Kidney (tissue), 14 donors: Measurements from ENCODE around the gene ATAD5. TPM values are rescaled to one million over a fixed set of nuclear protein-coding genes. Genes with fewer than 3 reads are reported as not detected.

Experiments used
- DNase-seq, 5 donors: peaks; one replicate each; pipeline ENCODE4 v3.0.0-alpha.2; 2013 to 2020
- FAIRE-seq: peaks from 2 replicates; lab custom pipeline; 2012; peaks lifted over from hg19 to GRCh38; lab: Jason Lieb, UNC
- H3K27ac ChIP-seq, 2 donors: one replicate each; pipeline ENCODE4 v1.7.0; 2013; ENCODE audit warnings: low read depth in 2 of 2, low read length in 2 of 2, inconsistent platforms in 1 of 2
- H3K27me3 ChIP-seq: one replicate; pipeline ENCODE4 v1.7.1; 2013; ENCODE audit warnings: low read length, inconsistent platforms; ENCODE audit not compliant: control insufficient read depth, insufficient read depth
- H3K36me3 ChIP-seq, 3 donors: one replicate each; pipeline versions ENCODE4 v1.7.0 to v1.7.1; 2013; ENCODE audit warnings: low read length in 3 of 3, control low read depth in 1 of 3, inconsistent platforms in 1 of 3; ENCODE audit not compliant: insufficient read depth in 3 of 3, control insufficient read depth in 2 of 3
- H3K4me1 ChIP-seq, 3 donors: one replicate each; pipeline versions ENCODE4 v1.7.0 to v1.7.1; 2013; ENCODE audit warnings: low read length in 3 of 3, inconsistent platforms in 1 of 3, low read depth in 1 of 3; ENCODE audit not compliant: control insufficient read depth in 2 of 3, insufficient read depth in 2 of 3
- H3K4me3 ChIP-seq, 3 donors: one replicate each; pipeline versions ENCODE4 v1.7.0 to v1.8.1; 2013; ENCODE audit warnings: low read length in 3 of 3, control low read depth in 1 of 3, inconsistent platforms in 1 of 3
- H3K9ac ChIP-seq, 3 donors: one replicate each; pipeline versions ENCODE4 v1.7.0 to v1.7.1; 2013; ENCODE audit warnings: low read length in 3 of 3, control low read depth in 1 of 3, inconsistent platforms in 1 of 3
- H3K9me3 ChIP-seq, 3 donors: one replicate each; pipeline versions ENCODE4 v1.7.0 to v1.7.1; 2013; ENCODE audit warnings: low read length in 3 of 3, control low read depth in 1 of 3, inconsistent platforms in 1 of 3; ENCODE audit not compliant: control insufficient read depth in 2 of 3, insufficient read depth in 1 of 3
- intact Hi-C: fragments of 100-400 bp; cut with DNase I; formaldehyde crosslinking; loops from one replicate; pipeline ENCODE4 v1.11.1; 2022
- polyA plus RNA-seq: library from polyadenylated mRNA; stranded (reverse); fragments of 350-450 nt; fragmentation: Illumina TruSeq; extraction: RNeasy Lipid Tissue Mini Kit (QIAGEN cat#74804); gene quantifications from one replicate; pipeline ENCODE4 v1.2.3, GENCODE V29; 2014; ENCODE audit warnings: low read depth, low replicate concordance; ENCODE audit not compliant: insufficient read depth
- total RNA-seq: library from RNA; stranded (reverse); fragmentation: NEBNext Ultra II Directional; extraction: Animal tissue kit (Norgen Biotek cat#: 25700); gene quantifications from one replicate; pipeline ENCODE4 v1.2.1, GENCODE V29; 2021
- TF ChIP-seq, protein P1 (sequence below): IDR thresholded peaks from 3 replicates; pipeline ENCODE4 v1.5.1; 2012; ENCODE audit warnings: mild to moderate bottlenecking, moderate library complexity, borderline replicate concordance; ENCODE audit not compliant: insufficient read depth; ENCODE audit errors: extremely low read depth
- donor health status: control.
- donor health status: control.
- donor health status: control.
- donor health status: control.
- donor health status: control.
- donor health status: DM: yes; HTN: yes; CAD: no.
- donor health status: Normal renal cell carcinoma (clear cell type).

The ATAD5 gene
- total and polyA plus RNA-seq, 2 donors from 2014 or later: 0.19 to 1.7 TPM

DNA sequence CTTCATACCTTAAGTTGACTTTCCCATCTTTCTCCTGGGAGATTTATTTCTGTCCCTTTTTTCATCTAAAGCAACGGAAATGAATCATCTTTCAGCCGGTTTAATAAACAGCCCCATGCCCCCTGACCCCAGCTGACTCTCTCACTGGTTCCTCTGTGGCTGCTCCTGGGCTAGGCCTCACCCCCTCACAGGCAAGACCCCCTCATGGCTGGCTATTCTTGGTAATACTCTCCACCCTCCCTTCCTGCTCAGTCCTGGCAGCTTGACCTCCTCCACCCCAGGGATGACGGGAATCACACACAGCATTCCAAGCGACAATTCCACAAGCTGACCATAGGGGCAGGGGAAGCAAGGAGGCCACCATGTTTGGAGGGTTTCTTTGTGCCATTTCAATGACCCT lies 88.5 kb downstream of the ATAD5 start:
- Histone ChIP-seq H3K4me3 (no peak overlapping the region), H3K4me1 (no peaks in the 10 kb centered on the region), H3K27ac (no peak overlapping the region), H3K9ac (no peak overlapping the region), H3K27me3 (peaks cover 8% of the 10 kb centered on the region), H3K36me3 (no peaks in the 10 kb centered on the region), H3K9me3 (no peaks in the 10 kb centered on the region)
- FAIRE-seq (no peak), DNase-seq (peak in 1 of 5 donors; percentile 8)
- TF ChIP-seq, protein P1, sequence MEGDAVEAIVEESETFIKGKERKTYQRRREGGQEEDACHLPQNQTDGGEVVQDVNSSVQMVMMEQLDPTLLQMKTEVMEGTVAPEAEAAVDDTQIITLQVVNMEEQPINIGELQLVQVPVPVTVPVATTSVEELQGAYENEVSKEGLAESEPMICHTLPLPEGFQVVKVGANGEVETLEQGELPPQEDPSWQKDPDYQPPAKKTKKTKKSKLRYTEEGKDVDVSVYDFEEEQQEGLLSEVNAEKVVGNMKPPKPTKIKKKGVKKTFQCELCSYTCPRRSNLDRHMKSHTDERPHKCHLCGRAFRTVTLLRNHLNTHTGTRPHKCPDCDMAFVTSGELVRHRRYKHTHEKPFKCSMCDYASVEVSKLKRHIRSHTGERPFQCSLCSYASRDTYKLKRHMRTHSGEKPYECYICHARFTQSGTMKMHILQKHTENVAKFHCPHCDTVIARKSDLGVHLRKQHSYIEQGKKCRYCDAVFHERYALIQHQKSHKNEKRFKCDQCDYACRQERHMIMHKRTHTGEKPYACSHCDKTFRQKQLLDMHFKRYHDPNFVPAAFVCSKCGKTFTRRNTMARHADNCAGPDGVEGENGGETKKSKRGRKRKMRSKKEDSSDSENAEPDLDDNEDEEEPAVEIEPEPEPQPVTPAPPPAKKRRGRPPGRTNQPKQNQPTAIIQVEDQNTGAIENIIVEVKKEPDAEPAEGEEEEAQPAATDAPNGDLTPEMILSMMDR: no peak
- intact Hi-C loops: no loop called here

DNA sequence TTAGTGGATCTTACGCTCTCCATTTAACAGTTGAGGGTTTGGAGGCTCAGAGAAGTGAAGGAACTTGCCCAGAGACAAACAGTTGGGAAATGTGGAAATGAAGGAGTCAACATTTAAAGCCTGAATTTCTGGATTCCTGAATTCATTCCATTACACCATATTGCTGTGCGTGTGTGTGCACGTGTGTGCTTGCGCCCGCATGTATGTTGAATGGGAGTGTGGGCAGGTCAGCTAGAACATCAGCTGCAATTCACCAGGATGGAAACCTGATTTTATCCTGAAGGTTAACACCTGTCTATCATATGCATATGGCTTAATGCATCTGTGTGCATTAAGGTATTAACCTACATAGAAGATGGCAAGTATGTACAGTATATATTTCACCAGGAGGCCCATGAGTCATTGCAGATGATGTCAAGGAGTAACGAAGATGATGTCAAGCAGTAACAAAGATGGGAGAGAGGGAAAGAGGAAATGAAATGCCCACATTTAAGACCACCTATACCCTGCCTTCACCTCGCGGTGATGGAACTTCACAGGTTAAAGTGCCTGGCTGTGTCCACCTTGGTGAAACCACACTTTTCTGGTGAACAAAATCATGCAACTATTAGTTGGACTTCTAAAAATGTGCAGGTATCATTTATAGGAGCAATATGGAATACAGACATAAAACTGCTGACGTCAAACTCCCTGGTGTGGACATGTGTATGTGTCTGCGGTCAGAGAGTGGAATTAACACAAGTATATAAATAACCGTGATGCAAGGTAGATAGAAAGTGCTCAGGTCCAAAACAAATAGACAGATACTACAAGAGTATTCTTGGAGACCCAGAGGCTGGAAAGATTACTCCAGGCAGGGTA lies 89.1 kb downstream of the ATAD5 start:
- DNase-seq (no peak), FAIRE-seq (no peak)
- Histone ChIP-seq H3K4me3 (peak overlapping the region in 2 of 3 donors; percentile 50 to 60), H3K27me3 (peaks cover 8% of the 10 kb centered on the region), H3K9me3 (no peaks in the 10 kb centered on the region), H3K4me1 (no peaks in the 10 kb centered on the region), H3K27ac (no peak overlapping the region), H3K9ac (no peak overlapping the region), H3K36me3 (no peaks in the 10 kb centered on the region)
- intact Hi-C loops: no loop called here
- TF ChIP-seq, protein P1: no peak

DNA sequence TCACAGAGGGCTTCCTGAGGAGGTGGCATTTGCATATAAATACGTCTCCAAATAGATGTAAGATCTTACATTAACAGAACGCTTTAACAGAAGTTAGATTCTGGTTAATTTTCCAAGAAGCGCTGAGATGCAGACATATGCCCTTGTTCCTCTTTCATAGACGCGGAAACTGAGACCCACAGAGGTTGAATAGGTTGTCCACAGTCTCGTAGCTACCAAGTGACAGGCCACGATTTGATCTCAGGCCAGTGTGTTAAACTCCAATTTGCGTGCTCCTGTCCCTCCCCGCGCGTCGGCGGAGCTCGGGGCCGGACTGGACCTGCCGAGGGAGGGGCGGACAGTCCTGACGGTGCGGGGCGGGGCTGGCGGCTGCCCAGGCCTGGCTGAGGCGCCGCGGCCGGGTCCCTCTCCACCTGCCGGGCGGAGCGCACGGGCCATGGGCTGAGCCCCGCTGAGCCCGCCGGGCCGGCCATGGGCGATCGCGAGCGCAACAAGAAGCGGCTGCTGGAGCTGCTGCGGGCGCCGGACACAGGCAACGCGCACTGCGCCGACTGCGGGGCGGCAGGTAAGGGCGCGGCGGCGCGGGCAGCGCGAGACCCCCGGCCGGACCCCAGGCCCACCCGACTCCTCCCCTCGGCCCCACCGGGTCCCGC lies 89.9 kb downstream of the ATAD5 start, which contains the start of gene ADAP2:
ADAP2 (plus strand) TSS at position 402 of the 653 bp plus-strand sequence; CDS start at position 472, 70 bp downstream.
- Histone ChIP-seq H3K27me3 (peaks cover 8% of the 10 kb centered on the region), H3K4me3 (peak within 1 kb of the TSS; percentile 50 to 60 (median 50)), H3K4me1 (no peaks in the 10 kb centered on the region), H3K27ac (no peak within 1 kb of the TSS), H3K9ac (no peak within 1 kb of the TSS), H3K36me3 (no peaks in the 10 kb centered on the region), H3K9me3 (no peaks in the 10 kb centered on the region)
- FAIRE-seq (no peak), DNase-seq (peak; percentile 7 to 80 (median 42))
- intact Hi-C loops: no loop called here
- TF ChIP-seq, protein P1: no peak
